Erythroblast (primary cell): Measurements from ENCODE around the gene FBXO22.
"Not testable (repeated sequence)": the region's sequence is repeated elsewhere in the genome, so short reads cannot be mapped to it uniquely, and the experiment has no call there.

ENCODE experiments used
- GATA1 ChIP-seq: IDR thresholded peaks from 2 replicates; pipeline ENCODE4 v1.6.1; 2011; ENCODE audit warnings: low read depth, mild to moderate bottlenecking, control low read depth, low read length, moderate library complexity
- POLR2A ChIP-seq: IDR thresholded peaks from 2 replicates; pipeline ENCODE4 v1.6.1; 2011; ENCODE audit warnings: mild to moderate bottlenecking, low read length

GRCh38 chr15:75866045-75866444 is 37.6 kb upstream of the FBXO22 start:
- not testable (repeated sequence) for TF ChIP-seq POLR2A, GATA1
